ENCODE results near the gene XPR1. TPM values are rescaled to one million over a fixed set of nuclear protein-coding genes. Genes with fewer than 3 reads are reported as not detected.
A peak's percentile ranks its signal among the peaks of the same experiment; 100 is the strongest.

XPR1 gene
- total RNA-seq, 1 donor from 2014 or later: 25.4 TPM

- no peaks in the 10 kb centered on the region for H3K27me3 ChIP-seq (ENCODE audit: control insufficient read depth, insufficient read depth, low read length)
- no peaks in the 10 kb centered on the region for H3K36me3 ChIP-seq (ENCODE audit: control insufficient read depth, insufficient read depth, low read length)
- TF ChIP-seq CTCF (IDR thresholded peaks at IDR 0.05; ENCODE audit: insufficient read depth, low read length, poor library complexity, severe bottlenecking): no peak
- no peak for DNase-seq (ENCODE audit: low read depth)
- H3K4me3 ChIP-seq (ENCODE audit: low read depth, low read length): peak overlapping the region; percentile 46
Observed at GRCh38 chr1:180911640-180912191, 279.9 kb downstream of the XPR1 start.

- no peak for TF ChIP-seq CTCF (IDR thresholded peaks at IDR 0.05; ENCODE audit: insufficient read depth, low read length, poor library complexity, severe bottlenecking)
- Histone ChIP-seq H3K4me3 (ENCODE audit: low read depth, low read length) (peak overlapping the region; percentile 46), H3K36me3 (ENCODE audit: control insufficient read depth, insufficient read depth, low read length) (no peaks in the 10 kb centered on the region), H3K27me3 (ENCODE audit: control insufficient read depth, insufficient read depth, low read length) (peaks cover 2% of the 10 kb centered on the region)
- no peak for DNase-seq (ENCODE audit: low read depth)
Observed at GRCh38 chr1:180912211-180912800, 280.5 kb downstream of the XPR1 start.

- Histone ChIP-seq H3K36me3 (ENCODE audit: control insufficient read depth, insufficient read depth, low read length) (no peaks in the 10 kb centered on the region), H3K4me3 (ENCODE audit: low read depth, low read length) (peak within 1 kb of the TSS; percentile 46), H3K27me3 (ENCODE audit: control insufficient read depth, insufficient read depth, low read length) (peaks cover 2% of the 10 kb centered on the region)
- TF ChIP-seq CTCF (IDR thresholded peaks at IDR 0.05; ENCODE audit: insufficient read depth, low read length, poor library complexity, severe bottlenecking): no peak
- DNase-seq (ENCODE audit: low read depth): no peak
Observed at GRCh38 chr1:180912801-180913565, 281.2 kb downstream of the XPR1 start, which contains the start of gene KIAA1614. Gene KIAA1614 (plus strand): TSS chr1:180912897. CDS start chr1:180913244, 347 bp downstream.

GRCh38 chr1:180915426-180915965, 283.7 kb downstream of the XPR1 start:
- TF ChIP-seq CTCF (IDR thresholded peaks at IDR 0.05; ENCODE audit: insufficient read depth, low read length, poor library complexity, severe bottlenecking): no peak
- no peak for DNase-seq (ENCODE audit: low read depth)
- Histone ChIP-seq H3K4me3 (ENCODE audit: low read depth, low read length) (no peak overlapping the region), H3K36me3 (ENCODE audit: control insufficient read depth, insufficient read depth, low read length) (no peaks in the 10 kb centered on the region), H3K27me3 (ENCODE audit: control insufficient read depth, insufficient read depth, low read length) (peaks cover 2% of the 10 kb centered on the region)

DNA sequence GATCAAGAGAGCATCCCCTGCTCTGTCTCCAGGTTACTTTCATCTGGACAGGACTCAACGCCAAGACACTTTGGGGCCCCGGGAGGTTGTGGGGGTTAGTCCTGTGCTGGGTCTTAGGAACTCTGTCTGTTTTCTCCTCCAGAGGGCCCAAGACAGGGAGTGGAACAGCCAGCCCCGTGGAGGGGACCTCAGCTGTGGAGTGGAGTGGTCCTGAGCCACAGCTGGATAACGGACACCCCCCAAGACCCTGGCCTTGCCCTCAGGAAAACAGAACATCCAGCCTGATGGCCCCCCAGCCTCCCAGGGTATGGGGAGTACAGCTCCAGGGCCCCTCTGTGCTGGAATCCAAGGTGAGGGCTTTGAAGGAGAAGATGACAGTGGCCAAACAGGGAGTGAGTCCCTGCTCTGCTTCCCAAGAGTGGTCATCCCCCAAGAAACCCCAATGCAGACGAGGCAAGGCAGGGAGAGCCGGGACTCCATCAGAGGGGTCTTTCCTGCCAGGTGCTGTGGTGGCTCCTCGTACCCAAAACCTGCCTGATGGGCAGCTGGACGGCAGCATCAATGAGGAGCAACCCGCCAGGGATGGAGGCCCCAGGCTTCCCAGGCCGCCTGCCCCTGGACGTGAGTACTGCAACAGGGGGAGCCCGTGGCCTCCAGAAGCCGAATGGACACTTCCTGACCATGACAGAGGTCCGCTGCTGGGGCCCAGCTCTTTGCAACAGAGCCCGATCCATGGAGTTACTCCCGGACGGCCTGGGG, 284.4 kb downstream of the XPR1 start:
- Histone ChIP-seq H3K4me3 (ENCODE audit: low read depth, low read length) (no peak overlapping the region), H3K36me3 (ENCODE audit: control insufficient read depth, insufficient read depth, low read length) (no peaks in the 10 kb centered on the region), H3K27me3 (ENCODE audit: control insufficient read depth, insufficient read depth, low read length) (peaks cover 2% of the 10 kb centered on the region)
- TF ChIP-seq CTCF (IDR thresholded peaks at IDR 0.05; ENCODE audit: insufficient read depth, low read length, poor library complexity, severe bottlenecking): no peak
- no peak for DNase-seq (ENCODE audit: low read depth)
